Esophagus squamous epithelium (tissue), 4 donors: Measurements from ENCODE around the gene CBX5.

ENCODE experiments used
- POLR2A ChIP-seq, 4 donors: fragments of 450-650 bp; IDR thresholded peaks; one replicate each; pipeline ENCODE4 v1.6.1; 2017; ENCODE audit warnings: antibody characterized with exemption in 4 of 4, mild to moderate bottlenecking in 4 of 4, moderate library complexity in 3 of 4
- TF ChIP-seq, protein P1 (sequence below), 6 experiments: fragments of 450-650 bp in 4 of 6; fragments of 200-600 bp in 2 of 6; sonication (generic) in 2 of 6; IDR thresholded peaks; one replicate each; pipeline ENCODE4 v1.5.1; 2016 to 2019; ENCODE audit warnings: antibody characterized with exemption in 6 of 6, mild to moderate bottlenecking in 4 of 6, moderate library complexity in 4 of 6

DNA sequence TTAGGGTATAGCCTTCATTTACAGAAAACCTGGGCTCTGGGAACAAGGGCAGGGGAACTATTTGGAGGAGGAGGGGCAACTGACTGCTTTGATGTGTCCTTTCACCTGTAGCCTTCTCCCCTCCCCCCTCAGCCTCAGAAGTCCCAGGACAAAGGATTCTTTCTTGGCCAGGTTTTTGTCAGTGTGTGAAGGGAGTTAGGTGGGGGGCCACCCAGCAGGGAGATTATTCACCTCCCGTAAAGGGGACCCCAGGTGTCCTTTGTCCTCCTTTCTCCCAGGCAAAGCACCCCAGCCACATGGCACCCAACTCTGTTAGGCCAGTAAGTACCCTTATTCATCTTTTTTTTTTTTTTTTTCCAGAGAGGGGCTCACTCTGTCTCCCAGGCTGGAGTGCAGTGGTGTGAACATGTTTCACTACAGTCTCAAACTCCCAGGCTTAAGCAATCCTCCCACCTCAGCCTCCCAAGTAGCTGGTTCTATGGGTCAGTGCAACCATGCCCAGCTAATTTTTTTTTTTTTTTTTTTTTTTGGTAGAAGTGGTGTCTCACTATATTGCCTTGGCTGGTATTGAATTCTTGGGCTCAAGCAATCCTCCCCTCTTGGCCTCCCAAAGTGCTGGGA, 21.6 kb upstream of the CBX5 start:
- TF ChIP-seq POLR2A (IDR thresholded peaks at IDR 0.05) = no peak
- TF ChIP-seq, protein P1, sequence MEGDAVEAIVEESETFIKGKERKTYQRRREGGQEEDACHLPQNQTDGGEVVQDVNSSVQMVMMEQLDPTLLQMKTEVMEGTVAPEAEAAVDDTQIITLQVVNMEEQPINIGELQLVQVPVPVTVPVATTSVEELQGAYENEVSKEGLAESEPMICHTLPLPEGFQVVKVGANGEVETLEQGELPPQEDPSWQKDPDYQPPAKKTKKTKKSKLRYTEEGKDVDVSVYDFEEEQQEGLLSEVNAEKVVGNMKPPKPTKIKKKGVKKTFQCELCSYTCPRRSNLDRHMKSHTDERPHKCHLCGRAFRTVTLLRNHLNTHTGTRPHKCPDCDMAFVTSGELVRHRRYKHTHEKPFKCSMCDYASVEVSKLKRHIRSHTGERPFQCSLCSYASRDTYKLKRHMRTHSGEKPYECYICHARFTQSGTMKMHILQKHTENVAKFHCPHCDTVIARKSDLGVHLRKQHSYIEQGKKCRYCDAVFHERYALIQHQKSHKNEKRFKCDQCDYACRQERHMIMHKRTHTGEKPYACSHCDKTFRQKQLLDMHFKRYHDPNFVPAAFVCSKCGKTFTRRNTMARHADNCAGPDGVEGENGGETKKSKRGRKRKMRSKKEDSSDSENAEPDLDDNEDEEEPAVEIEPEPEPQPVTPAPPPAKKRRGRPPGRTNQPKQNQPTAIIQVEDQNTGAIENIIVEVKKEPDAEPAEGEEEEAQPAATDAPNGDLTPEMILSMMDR (IDR thresholded peaks at IDR 0.05) = no peak
